SK-N-SH (cell line): ENCODE results near the gene PSAP. TPM values are rescaled to one million over a fixed set of nuclear protein-coding genes. Genes with fewer than 3 reads are reported as not detected.

Source experiments
- CTCF ChIA-PET: fragments of 300-600, 350-600 bp; formaldehyde crosslinking; extraction: SDS; loops from one replicate; lab custom pipeline; 2021; lab: Yijun Ruan, JAX
- POLR2A ChIA-PET: fragments of 350-600 bp; sonication (Branson Sonifier 250); formaldehyde crosslinking; extraction: SDS; loops from one replicate; lab custom pipeline; 2020; ENCODE audit warnings: antibody characterized with exemption, inconsistent platforms; lab: Yijun Ruan, JAX
- DNase-seq: peaks from one replicate; pipeline ENCODE4 v3.0.0; 2012
- H2AFZ ChIP-seq: fragments of 200-600 bp; sonication (generic); 2 replicates; pipeline ENCODE4 v1.8.1; 2016; ENCODE audit warnings: antibody characterized with exemption, mild to moderate bottlenecking, low read depth
- H3F3A ChIP-seq: fragments of 200-600 bp; sonication (generic); replicated peaks from 2 replicates; pipeline ENCODE3; 2016; ENCODE audit warnings: antibody characterized with exemption, mild to moderate bottlenecking; ENCODE audit not compliant: insufficient read depth
- H3K27ac ChIP-seq, 2 experiments: fragments of 200-500 bp in 1 of 2; fragments of 200-600 bp in 1 of 2; sonication (Bioruptor generic) in 1 of 2; sonication (generic), shearing (Covaris generic) in 1 of 2; 2 replicates each; pipeline versions ENCODE4 v1.5.1 to v1.6.1; 2014 to 2016; ENCODE audit warnings: low read depth in 2 of 2, inconsistent platforms in 1 of 2, low read length in 1 of 2, mild to moderate bottlenecking in 1 of 2, mixed read lengths in 1 of 2
- H3K27me3 ChIP-seq: fragments of 200-600 bp; sonication (generic), shearing (Covaris generic); 2 replicates; pipeline ENCODE4 v1.6.1; 2016; ENCODE audit warnings: mixed run types; ENCODE audit not compliant: insufficient read depth
- H3K36me3 ChIP-seq, 2 experiments: fragments of 200-500 bp in 1 of 2; fragments of 200-600 bp in 1 of 2; sonication (Bioruptor generic) in 1 of 2; sonication (generic) in 1 of 2; replicated peaks in 1 of 2; 2 replicates each; pipeline versions ENCODE3 to v1.5.1; 2014 to 2016; ENCODE audit warnings: low read length in 1 of 2, mild to moderate bottlenecking in 1 of 2; ENCODE audit not compliant: insufficient read depth in 2 of 2, control insufficient read depth in 1 of 2
- H3K4me1 ChIP-seq, 2 experiments: fragments of 200-500 bp in 1 of 2; fragments of 200-600 bp in 1 of 2; sonication (Bioruptor generic) in 1 of 2; sonication (generic), shearing (Covaris generic) in 1 of 2; 2 replicates each; pipeline versions ENCODE4 v1.5.1 to v1.6.1; 2014 to 2016; ENCODE audit warnings: low read depth in 1 of 2, low read length in 1 of 2, mixed run types in 1 of 2; ENCODE audit not compliant: insufficient read depth in 2 of 2, control insufficient read depth in 1 of 2
- H3K4me2 ChIP-seq: fragments of 200-600 bp; sonication (generic), shearing (Covaris generic); 2 replicates; pipeline ENCODE4 v1.6.1; 2017; ENCODE audit warnings: mixed run types
- H3K4me3 ChIP-seq, 2 experiments: fragments of 200-500 bp in 1 of 2; fragments of 200-600 bp in 1 of 2; sonication (Bioruptor generic) in 1 of 2; sonication (generic), shearing (Covaris generic) in 1 of 2; 2 replicates each; pipeline versions ENCODE4 v1.5.1 to v1.8.1; 2014 to 2016; ENCODE audit warnings: low read depth in 2 of 2, inconsistent platforms in 1 of 2, low read length in 1 of 2, mild to moderate bottlenecking in 1 of 2, mixed read lengths in 1 of 2, moderate library complexity in 1 of 2
- H3K79me2 ChIP-seq: fragments of 200-600 bp; sonication (generic); 2 replicates; pipeline ENCODE4 v1.8.1; 2017; ENCODE audit warnings: mild to moderate bottlenecking; ENCODE audit not compliant: insufficient read depth
- H3K9ac ChIP-seq: fragments of 200-600 bp; sonication (generic); 2 replicates; pipeline ENCODE4 v1.6.1; 2017; ENCODE audit warnings: mixed run types
- H3K9me2 ChIP-seq: fragments of 200-600 bp; sonication (generic); 2 replicates; pipeline ENCODE4 v1.6.1; 2017; ENCODE audit warnings: mixed run types
- H3K9me3 ChIP-seq: fragments of 200-600 bp; sonication (generic); 2 replicates; pipeline ENCODE4 v1.6.1; 2017; ENCODE audit warnings: mixed run types, mild to moderate bottlenecking, moderate library complexity
- H4K20me1 ChIP-seq: fragments of 200-600 bp; sonication (generic); 2 replicates; pipeline ENCODE4 v1.6.1; 2017; ENCODE audit warnings: mild to moderate bottlenecking, mixed run types; ENCODE audit not compliant: insufficient read depth
- CHD2 ChIP-seq: fragments of 150-350 bp; IDR thresholded peaks from 2 replicates; pipeline ENCODE4 v1.6.1; 2018; ENCODE audit warnings: low read length; ENCODE audit not compliant: partially characterized antibody
- FOSL2 ChIP-seq: IDR thresholded peaks from 2 replicates; pipeline ENCODE4 v1.4.0; 2012; ENCODE audit warnings: low read depth, mild to moderate bottlenecking, moderate library complexity, borderline replicate concordance
- FOXJ3 ChIP-seq: sonication (generic); formaldehyde crosslinking; IDR thresholded peaks from 2 replicates; pipeline ENCODE4 v1.5.1; 2020; ENCODE audit warnings: mild to moderate bottlenecking, missing genetic modification reagents
- FOXM1 ChIP-seq: IDR thresholded peaks from 2 replicates; pipeline ENCODE4 v1.4.0; 2012; ENCODE audit warnings: low read depth, mild to moderate bottlenecking
- GATA2 ChIP-seq: sonication (generic); formaldehyde crosslinking; IDR thresholded peaks from 2 replicates; pipeline ENCODE4 v1.5.0; 2020; ENCODE audit warnings: mild to moderate bottlenecking, missing genetic modification reagents
- IRF3 ChIP-seq: fragments of 150-350 bp; IDR thresholded peaks from 2 replicates; pipeline ENCODE4 v1.6.1; 2016; ENCODE audit warnings: mild to moderate bottlenecking, low read depth, low read length
- MEF2A ChIP-seq: IDR thresholded peaks from 2 replicates; pipeline ENCODE4 v1.4.0; 2012; ENCODE audit warnings: low read depth, borderline replicate concordance
- NFIC ChIP-seq: IDR thresholded peaks from 2 replicates; pipeline ENCODE4 v1.4.0; 2012; ENCODE audit warnings: borderline replicate concordance
- NRF1 ChIP-seq: IDR thresholded peaks from 2 replicates; pipeline ENCODE4 v1.6.1; 2012; ENCODE audit warnings: low read depth, mild to moderate bottlenecking, low read length
- POLR2AphosphoS5 ChIP-seq: IDR thresholded peaks from 2 replicates; pipeline ENCODE4 v1.6.1; 2012; ENCODE audit warnings: low read depth, low read length
- RAD21 ChIP-seq: IDR thresholded peaks from 2 replicates; pipeline ENCODE4 v1.6.1; 2012; ENCODE audit warnings: mild to moderate bottlenecking, low read length
- RCOR1 ChIP-seq: fragments of 150-350 bp; IDR thresholded peaks from 2 replicates; pipeline ENCODE4 v1.6.1; 2017; ENCODE audit warnings: antibody characterized with exemption, low read length
- REST ChIP-seq: IDR thresholded peaks from 2 replicates; pipeline ENCODE4 v1.6.1; 2012; ENCODE audit warnings: mild to moderate bottlenecking, low read depth, low read length, moderate library complexity
- RFX5 ChIP-seq: IDR thresholded peaks from 2 replicates; pipeline ENCODE4 v1.6.1; 2012; ENCODE audit warnings: mild to moderate bottlenecking, improper control_type of control experiment, low read length
- SIN3A ChIP-seq: IDR thresholded peaks from 2 replicates; pipeline ENCODE4 v1.6.1; 2012; ENCODE audit warnings: low read depth, mild to moderate bottlenecking, low read length, moderate library complexity, borderline replicate concordance
- TEAD4 ChIP-seq: IDR thresholded peaks from 2 replicates; pipeline ENCODE4 v1.4.0; 2012; ENCODE audit warnings: mild to moderate bottlenecking, borderline replicate concordance; ENCODE audit not compliant: insufficient read depth
- YY1 ChIP-seq: IDR thresholded peaks from 2 replicates; pipeline ENCODE4 v1.4.0; 2012; ENCODE audit warnings: low read depth, mild to moderate bottlenecking
- ZBTB33 ChIP-seq: IDR thresholded peaks from 2 replicates; pipeline ENCODE4 v1.4.0; 2012; ENCODE audit warnings: low read depth, borderline replicate concordance
- WGBS: methylation state at CpG from one replicate; pipeline ENCODE4 v1.1.6; 2017; ENCODE audit warnings: low lambda C conversion rate; 5-methylcytosine and 5-hydroxymethylcytosine counted together
- polyA plus RNA-seq, 3 experiments: library from polyadenylated mRNA; depleted of rRNA; stranded (reverse); fragments of >200 nt; gene quantifications; 2 replicates each; pipeline ENCODE4 v1.2.3, GENCODE V29; 2012
- TF ChIP-seq, protein P1 (sequence below): IDR thresholded peaks from 2 replicates; pipeline ENCODE4 v1.4.0; 2012; ENCODE audit warnings: low read depth

Gene PSAP
- polyA plus RNA-seq, 1 of the 3 experiments (the other 2 are of a cell fraction), result 1,647 TPM

DNA sequence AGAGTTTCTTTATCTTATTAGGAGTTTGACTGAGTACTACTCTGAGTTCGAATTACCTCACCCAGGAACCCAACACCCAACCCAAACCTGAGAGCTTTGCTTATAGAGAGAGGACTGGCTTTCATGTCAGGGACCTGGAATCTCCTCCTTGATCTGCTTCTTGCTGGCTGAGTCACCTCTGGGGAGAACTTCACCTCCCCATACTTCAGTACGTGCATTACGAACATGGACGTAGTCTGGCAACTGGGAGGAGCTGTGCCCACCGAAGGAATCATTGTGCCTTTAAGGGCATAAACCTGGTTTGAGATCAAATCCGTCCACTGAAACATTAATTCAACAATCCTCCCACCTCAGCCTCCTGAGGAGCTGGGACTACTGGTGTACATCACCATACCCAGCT, 12.2 kb upstream of the PSAP start:
- Histone ChIP-seq H3K9ac (no peak overlapping the region), H3F3A (peaks cover 35% of the 10 kb centered on the region), H2AFZ (no peak overlapping the region), H3K4me1 (peaks cover 24 to 29% of the 10 kb centered on the region in 2 experiments; a peak in 3 of 4 replicates), H3K4me2 (no peak overlapping the region), H3K79me2 (no peaks in the 10 kb centered on the region), H3K27me3 (no peaks in the 10 kb centered on the region), H3K9me3 (no peaks in the 10 kb centered on the region), H3K27ac (no peak overlapping the region), H3K4me3 (no peak overlapping the region), H3K36me3 (no peaks in the 10 kb centered on the region), H4K20me1 (no peaks in the 10 kb centered on the region), H3K9me2 (no peaks in the 10 kb centered on the region)
- TF ChIP-seq FOSL2, result peak; percentile 14; the same call in 1 of the 2 replicates
- no peak for TF ChIP-seq FOXJ3 (CRISPR knock-in tag)
- no peak for TF ChIP-seq MEF2A
- no peak for TF ChIP-seq TEAD4
- no peak for TF ChIP-seq SIN3A
- POLR2A ChIA-PET, result no interaction called here
- CTCF ChIA-PET, result interaction anchor here (3.1 kb wide), 1 partner anchor 33 kb away, joined by 15 read pairs; no protein-coding TSS in a partner anchor
- DNase-seq, result no peak
- 80% methylated on average over 6 of the region's 6 CpGs for WGBS

DNA sequence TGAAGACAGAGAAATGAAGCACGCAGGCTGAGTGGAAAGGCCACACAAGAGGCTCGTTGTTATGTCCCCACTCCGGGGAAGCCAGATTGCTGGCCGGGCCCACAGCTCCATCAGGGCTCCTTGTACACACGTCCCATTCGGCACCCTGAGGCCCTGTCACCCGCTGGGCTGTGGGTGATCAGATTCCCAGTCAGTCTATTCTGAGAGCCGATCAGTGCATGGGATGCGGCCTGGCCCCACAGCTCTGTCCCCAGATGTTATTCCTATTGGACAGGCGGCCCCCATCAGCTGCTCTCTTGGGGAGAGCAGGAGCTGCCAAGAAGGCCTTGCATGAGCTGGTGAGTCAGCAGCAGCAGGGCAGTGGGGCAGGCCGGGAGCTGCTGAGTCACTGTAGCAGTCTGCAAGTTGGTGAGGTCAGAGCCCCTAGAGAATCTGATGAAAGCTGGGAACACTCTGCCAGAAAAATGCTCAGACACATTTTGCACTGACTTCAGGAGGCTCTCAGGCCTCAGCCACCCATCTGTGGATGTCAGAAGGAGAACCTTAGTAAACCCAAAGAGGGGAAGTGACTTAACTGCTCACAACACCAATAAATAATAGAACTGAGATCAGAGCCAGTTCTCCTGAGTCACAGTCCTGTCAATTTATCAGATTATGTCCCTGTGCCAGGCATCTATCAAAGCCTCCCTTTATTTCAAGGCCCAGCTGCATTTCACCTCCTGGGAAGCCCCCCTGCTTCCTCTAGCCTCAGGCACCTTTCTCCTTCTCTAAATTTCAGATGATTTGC, 9.4 kb upstream of the PSAP start:
- no peaks in the 10 kb centered on the region for H3K9me2 ChIP-seq
- H3K4me1 ChIP-seq, result peaks cover 15 to 29% of the 10 kb centered on the region in 2 experiments; a peak in 3 of 4 replicates
- H2AFZ ChIP-seq, result peak overlapping the region; percentile 75
- peaks cover 35% of the 10 kb centered on the region for H3F3A ChIP-seq
- H3K9ac ChIP-seq, result peak overlapping the region; percentile 66
- no peak overlapping the region; a peak in 1 of 4 replicates for H3K4me3 ChIP-seq
- H3K4me2 ChIP-seq, result peak overlapping the region; percentile 56
- peak overlapping the region; percentile 90 to 99 for H3K27ac ChIP-seq
- ChIA-PET POLR2A (interaction anchor here (0.6 to 1.9 kb wide), 3 partner anchors 10 to 531 kb away, joined by 3 to 10 read pairs (median 4); partner anchors contain the start of gene PSAP), CTCF (interaction anchor here (1.3 to 3.5 kb wide), 3 partner anchors 9 to 36 kb away, joined by 3 to 26 read pairs (median 7); partner anchors contain the start of gene PSAP)
- DNase-seq, result peak; percentile 70
- H3K36me3 ChIP-seq, result no peaks in the 10 kb centered on the region
- WGBS, result 22% methylated on average over 5 of the region's 11 CpGs
- H3K79me2 ChIP-seq, result no peaks in the 10 kb centered on the region
- H3K9me3 ChIP-seq, result no peaks in the 10 kb centered on the region
- no peaks in the 10 kb centered on the region for H4K20me1 ChIP-seq
- no peaks in the 10 kb centered on the region for H3K27me3 ChIP-seq
- no peak; the same call in 1 of the 2 replicates for TF ChIP-seq GATA2 (CRISPR knock-in tag)
- TF ChIP-seq FOSL2, result peak; percentile 97
- peak; percentile 89 for TF ChIP-seq ZBTB33
- TF ChIP-seq RAD21, result no peak
- peak; percentile 80; the same call in 1 of the 2 replicates for TF ChIP-seq FOXM1
- peak; percentile 22 for TF ChIP-seq CHD2
- no peak for TF ChIP-seq RFX5
- TF ChIP-seq NRF1, result no peak
- peak; percentile 68 for TF ChIP-seq RCOR1
- no peak for TF ChIP-seq YY1
- peak; percentile 66; the same call in 1 of the 2 replicates for TF ChIP-seq POLR2AphosphoS5
- TF ChIP-seq NFIC, result peak; percentile 87
- 0 out of 2 replicates have a peak, but pooled peaks have one; percentile 68 for TF ChIP-seq MEF2A
- TF ChIP-seq REST, result peak; percentile 23
- TF ChIP-seq IRF3, result no peak
- TF ChIP-seq FOXJ3 (CRISPR knock-in tag), result no peak
- TF ChIP-seq, protein P1, sequence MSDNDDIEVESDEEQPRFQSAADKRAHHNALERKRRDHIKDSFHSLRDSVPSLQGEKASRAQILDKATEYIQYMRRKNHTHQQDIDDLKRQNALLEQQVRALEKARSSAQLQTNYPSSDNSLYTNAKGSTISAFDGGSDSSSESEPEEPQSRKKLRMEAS, result peak; percentile 83
